D341Med (cell line): ENCODE data around the gene EDC4.
A peak's percentile ranks its signal among the peaks of the same experiment; 100 is the strongest.
"Not testable (repeated sequence)": the region's sequence is repeated elsewhere in the genome, so short reads cannot be mapped to it uniquely, and the experiment has no call there.

Source experiments
- DNase-seq: peaks from one replicate; pipeline ENCODE4 v3.0.0; 2012; ENCODE audit warnings: low spot score

Gene EDC4, protein sequence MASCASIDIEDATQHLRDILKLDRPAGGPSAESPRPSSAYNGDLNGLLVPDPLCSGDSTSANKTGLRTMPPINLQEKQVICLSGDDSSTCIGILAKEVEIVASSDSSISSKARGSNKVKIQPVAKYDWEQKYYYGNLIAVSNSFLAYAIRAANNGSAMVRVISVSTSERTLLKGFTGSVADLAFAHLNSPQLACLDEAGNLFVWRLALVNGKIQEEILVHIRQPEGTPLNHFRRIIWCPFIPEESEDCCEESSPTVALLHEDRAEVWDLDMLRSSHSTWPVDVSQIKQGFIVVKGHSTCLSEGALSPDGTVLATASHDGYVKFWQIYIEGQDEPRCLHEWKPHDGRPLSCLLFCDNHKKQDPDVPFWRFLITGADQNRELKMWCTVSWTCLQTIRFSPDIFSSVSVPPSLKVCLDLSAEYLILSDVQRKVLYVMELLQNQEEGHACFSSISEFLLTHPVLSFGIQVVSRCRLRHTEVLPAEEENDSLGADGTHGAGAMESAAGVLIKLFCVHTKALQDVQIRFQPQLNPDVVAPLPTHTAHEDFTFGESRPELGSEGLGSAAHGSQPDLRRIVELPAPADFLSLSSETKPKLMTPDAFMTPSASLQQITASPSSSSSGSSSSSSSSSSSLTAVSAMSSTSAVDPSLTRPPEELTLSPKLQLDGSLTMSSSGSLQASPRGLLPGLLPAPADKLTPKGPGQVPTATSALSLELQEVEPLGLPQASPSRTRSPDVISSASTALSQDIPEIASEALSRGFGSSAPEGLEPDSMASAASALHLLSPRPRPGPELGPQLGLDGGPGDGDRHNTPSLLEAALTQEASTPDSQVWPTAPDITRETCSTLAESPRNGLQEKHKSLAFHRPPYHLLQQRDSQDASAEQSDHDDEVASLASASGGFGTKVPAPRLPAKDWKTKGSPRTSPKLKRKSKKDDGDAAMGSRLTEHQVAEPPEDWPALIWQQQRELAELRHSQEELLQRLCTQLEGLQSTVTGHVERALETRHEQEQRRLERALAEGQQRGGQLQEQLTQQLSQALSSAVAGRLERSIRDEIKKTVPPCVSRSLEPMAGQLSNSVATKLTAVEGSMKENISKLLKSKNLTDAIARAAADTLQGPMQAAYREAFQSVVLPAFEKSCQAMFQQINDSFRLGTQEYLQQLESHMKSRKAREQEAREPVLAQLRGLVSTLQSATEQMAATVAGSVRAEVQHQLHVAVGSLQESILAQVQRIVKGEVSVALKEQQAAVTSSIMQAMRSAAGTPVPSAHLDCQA (N-terminal part only)

DNA sequence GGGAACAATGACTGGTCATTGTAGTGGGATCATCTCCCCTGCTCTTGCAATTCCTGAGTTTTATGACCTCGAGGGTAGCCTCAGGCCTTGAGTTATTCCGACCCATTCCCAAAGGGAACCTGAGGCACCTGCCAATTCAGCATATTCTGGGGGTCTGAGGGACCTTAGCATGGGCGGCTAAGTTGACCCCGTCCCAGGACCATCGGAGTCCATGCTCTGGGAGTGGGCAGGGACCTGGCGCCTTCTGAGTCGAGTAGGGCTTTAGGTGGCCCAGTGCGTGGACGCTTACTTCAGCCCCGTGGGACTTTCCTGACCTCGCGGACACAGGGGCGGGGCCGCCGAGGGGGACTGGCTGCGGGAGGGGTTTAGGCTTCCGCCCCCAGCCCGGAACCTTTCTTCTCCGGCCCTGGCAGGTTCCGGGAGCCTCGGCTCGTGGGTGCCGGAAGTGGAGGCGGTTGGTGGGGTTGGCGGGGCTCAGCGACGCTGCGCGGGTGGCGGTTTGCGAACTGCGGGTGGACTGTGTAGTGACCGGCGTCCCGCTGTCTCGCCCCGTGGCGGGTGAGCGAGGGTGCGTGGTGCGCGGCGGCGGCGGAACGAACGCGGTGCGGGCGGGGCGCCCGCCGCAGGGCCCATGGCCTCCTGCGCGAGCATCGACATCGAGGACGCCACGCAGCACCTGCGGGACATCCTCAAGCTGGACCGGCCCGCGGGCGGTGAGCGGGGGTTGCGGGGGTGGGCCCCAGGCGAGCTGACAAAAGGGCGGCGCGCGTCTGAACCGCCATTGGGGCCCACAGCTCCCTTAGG lies at the start of gene EDC4:
Gene EDC4 (plus strand): TSS at position 422 of the 804 bp plus-strand sequence. CDS start 210 bp downstream, at position 632.
- DNase-seq = peak; percentile 92

DNA sequence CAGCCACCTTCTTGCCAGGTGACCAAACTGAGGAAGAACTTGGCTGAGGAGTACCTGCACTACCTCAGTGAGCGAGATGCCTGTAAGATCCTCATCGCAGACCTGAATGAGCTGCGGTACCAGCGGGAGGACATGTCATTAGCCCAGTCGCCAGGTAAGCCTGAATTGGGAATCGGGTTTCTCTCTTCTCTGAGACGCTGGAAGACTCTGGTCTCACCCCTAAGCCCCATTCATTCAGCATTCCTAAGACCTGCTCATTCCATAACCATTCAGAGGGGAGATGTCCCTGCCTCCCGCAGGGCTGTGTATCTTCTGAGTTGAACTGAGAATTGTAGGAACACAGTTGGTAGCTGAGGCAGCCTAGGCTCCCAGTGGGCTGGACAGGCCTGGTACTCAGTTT lies 47.7 kb upstream of the EDC4 start:
- no peak for DNase-seq

DNA sequence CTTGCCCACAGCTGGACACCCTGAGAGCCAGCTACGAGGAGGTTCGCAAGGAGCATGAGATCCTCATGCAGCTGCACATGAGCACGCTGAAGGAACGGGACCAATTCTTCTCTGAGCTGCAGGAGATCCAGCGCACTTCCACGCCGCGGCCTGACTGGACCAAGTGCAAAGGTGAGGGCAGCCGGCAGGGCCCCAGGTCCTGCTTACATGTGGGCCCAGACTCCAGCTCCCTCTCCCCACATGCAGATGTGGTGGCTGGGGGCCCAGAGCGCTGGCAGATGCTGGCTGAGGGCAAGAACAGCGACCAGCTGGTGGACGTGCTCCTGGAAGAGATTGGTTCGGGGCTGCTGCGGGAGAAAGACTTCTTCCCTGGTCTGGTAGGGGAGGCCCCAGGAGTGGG lies 46.9 kb upstream of the EDC4 start:
- no peak for DNase-seq

DNA sequence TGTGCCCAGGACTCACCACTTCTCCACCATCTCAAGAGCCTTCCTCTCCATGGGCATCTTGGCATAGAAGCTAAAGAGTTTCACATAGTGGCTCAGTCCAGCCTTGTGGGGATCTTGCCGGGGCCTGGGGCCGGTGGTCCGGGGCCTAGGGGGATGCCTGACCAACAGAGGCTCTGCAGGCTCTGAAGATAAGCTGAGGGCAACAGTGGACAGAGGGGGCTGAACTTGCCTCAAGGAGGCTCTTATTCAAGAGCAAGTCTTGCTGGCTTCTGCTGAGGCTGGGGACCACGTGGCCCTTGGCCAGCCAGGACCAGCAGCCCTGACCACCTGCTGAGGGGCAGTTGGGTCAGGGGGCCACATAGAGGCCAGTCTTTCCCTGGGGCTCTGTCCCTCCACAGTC lies 44.2 kb upstream of the EDC4 start:
- no peak for DNase-seq

DNA sequence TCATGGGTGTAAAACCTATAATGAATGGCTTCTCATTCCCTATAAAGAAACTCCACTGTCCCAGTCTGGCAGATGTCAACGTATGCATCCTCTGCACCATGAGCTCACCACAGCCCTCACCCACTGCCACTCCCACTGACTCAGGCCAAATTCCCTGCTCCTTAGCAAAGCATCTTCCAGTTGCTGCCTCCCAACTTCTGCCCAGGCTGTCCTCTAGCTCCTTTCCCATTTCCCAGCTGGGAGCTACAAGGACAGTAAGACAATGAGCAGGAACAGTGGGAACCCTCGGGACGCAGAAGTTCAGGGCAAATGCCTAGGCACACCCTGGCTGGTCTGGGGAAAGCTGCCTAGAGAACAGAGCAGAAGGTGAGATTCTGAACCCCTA lies 39.8 kb upstream of the EDC4 start:
- no peak for DNase-seq

DNA sequence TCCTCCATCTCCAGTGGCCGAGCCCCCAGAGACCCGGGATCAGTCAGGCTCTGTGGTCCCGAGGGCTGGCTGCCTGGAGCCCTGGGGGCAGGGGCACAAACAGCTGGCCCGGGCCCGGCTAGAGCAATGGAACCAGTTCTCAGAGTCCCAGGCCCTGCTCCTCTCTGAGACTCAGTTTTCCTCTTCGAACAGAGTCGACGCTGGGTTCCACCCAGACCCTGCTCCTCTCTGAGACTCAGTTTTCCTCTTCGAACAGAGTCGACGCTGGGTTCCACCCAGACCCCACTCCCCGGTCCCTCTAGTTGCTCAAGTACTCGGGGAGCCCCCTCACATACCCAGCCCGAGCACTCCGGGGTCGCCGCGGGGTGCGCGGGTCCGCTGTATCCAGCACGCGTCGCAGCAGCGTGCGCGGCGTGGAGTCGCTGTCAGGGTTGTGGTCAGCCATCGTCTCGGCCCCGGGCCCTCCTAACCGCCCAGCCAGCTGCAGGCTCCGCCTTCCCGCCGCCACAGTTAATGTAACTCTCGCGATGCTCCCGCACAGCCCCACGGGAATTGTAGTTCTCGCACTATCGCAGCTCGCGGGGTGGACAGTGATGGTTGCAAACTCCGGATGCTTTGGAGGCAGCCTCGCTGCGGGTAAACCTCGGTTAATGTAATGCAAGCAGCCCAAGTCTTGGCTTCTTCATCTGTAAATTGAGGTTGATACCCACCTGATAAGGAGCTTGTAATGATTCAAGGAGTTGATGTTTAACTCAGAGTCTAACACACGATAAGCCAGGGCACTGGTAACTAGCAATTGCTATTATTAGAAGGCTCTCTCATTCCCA lies 39.2 kb upstream of the EDC4 start:
- DNase-seq = peak; percentile 95

DNA sequence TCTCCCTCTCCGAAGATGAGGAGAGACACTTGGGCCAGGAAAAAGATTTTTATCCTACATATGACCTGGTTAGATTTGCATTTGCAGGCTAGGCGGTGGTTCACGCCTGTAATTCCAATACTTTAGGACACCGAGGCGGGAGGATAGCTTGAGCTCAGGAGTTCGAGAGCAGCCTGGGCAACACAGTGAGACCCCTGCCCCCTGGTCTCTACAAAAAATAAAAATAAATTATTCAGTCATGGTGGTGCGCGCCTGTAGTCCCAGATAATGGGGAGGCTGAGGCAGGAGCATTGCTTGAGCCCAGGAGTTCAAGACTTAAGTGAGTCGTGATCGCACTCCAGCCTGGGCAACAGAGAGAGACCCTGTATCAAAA lies 38.6 kb upstream of the EDC4 start:
- DNase-seq = no peak

DNA sequence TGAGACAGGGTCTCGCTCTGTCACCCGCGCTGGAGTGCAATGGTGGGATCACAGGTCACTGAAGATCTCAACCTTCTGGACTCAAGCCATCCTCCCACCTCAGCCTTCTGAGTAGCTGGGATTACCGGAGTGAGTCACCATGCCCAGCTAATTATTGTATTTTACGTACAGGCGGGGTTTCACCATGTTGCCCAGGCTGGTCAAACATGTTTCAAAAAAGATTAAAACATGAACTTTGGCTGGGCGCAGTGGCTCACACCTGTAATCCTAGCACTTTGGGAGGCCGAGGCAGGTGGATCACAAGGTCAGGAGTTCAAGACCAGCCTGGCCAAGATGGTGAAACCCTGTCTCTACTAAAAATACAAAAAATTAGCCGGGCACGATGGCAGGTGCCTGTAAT lies 35.7 kb upstream of the EDC4 start:
- DNase-seq = not testable (repeated sequence)

DNA sequence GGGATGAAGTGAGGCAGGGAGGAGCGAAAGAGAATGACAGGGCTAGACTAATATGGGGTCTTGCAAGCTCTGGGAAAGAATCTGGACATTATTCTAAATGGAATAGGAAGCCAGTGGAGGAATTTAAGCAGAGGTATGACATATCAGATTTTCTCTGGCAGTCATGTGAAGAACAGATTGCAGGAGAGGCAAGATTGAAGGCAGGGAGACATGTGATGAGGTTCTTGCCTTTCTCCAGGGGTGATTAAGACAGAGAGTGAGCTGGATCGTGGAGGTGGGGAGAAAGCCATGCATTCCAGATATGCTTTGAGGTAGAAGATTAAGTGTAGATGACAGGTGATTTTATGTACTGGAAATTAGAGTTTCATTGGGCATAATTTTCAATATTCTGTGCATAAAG lies 35.0 kb upstream of the EDC4 start:
- DNase-seq = no peak

DNA sequence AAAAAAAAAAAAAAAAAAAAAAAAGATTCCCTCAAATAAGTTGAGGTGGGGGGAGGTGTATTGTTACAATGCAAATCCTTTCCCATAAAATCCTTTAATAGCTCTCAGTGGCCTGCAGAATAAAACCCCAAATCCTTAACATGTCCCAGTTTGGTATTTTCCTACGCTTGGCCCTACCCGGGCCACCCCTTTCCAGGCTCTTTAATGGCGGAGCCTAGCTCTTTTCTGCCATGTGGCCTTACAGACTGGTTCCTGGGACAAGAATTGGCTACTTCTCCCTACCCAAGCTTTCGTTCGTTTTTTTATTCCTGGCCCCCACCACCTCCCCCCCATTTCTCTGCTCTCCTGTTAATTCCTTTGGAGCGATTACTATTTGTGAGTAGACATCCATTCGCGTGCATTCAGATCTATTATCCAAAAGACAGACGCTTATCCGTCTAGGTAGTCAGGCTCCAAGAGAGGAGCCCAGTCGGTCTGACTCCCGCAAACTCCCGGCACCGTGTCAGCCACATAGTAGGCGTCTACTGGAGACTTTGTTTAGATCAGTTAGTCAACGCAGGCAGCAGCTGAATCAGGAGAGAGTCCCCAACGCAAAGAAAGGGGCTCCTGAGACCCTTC lies 31.5 kb upstream of the EDC4 start:
- no peak for DNase-seq

DNA sequence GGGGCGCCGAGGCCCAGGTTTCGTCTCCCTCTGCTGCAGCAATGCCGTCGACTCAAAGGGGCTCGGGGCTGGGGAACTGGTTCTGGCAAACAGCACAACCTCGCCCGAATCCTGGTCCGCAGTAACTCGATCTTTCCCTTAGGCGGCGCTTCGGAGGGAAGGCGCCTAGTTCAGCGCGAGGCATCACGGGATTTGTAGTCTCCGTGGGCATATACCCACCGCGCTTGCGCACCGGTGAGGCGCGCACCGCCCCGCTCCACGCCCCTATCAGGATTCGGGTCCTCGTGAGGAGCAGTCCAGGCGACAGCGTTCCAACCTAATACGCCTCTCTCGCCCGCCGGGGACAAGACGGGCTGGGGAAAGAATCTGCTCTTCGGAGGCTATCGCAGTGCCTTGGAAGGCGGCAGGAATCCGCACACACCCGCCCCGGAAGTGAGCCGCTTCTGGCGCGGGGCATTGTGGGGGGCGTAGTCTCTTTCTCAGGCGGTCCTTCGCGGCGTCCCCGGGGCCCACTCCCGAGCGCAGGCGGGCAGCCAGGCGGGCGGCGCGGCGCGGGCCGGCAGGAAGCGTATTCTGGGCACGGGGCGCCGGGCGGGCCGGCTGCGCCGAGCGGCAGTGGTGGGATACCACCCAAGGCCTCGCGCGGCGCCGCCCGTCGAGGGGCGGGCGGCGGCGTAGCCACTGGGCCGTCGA lies 30.9 kb upstream of the EDC4 start, which contains the start of gene THAP11:
Gene THAP11 (plus strand): TSS at position 505 of the 693 bp plus-strand sequence. CDS start 235 bp downstream, outside the sequence.
- DNase-seq = peak; percentile 88

DNA sequence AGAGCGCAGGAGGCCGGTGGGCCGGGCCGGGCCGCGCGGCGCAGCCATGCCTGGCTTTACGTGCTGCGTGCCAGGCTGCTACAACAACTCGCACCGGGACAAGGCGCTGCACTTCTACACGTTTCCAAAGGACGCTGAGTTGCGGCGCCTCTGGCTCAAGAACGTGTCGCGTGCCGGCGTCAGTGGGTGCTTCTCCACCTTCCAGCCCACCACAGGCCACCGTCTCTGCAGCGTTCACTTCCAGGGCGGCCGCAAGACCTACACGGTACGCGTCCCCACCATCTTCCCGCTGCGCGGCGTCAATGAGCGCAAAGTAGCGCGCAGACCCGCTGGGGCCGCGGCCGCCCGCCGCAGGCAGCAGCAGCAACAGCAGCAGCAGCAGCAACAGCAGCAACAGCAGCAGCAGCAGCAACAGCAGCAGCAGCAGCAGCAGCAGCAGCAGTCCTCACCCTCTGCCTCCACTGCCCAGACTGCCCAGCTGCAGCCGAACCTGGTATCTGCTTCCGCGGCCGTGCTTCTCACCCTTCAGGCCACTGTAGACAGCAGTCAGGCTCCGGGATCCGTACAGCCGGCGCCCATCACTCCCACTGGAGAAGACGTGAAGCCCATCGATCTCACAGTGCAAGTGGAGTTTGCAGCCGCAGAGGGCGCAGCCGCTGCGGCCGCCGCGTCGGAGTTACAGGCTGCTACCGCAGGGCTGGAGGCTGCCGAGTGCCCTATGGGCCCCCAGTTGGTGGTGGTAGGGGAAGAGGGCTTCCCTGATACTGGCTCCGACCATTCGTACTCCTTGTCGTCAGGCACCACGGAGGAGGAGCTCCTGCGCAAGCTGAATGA lies 30.1 kb upstream of the EDC4 start:
- DNase-seq = peak; percentile 48

DNA sequence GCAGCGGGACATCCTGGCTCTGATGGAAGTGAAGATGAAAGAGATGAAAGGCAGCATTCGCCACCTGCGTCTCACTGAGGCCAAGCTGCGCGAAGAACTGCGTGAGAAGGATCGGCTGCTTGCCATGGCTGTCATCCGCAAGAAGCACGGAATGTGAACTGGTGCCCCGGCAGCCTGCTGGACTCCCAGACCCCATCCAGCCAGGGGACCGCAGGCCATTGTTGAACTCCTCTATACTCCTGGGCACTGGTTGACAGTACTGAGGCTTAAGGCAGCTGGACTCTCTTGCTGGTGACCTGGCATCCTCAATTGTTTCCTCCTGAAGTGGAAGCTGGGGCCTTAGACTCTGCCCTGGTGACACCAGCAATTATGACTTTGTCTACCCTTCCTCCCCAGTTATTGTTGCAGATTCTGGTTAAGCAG lies 29.5 kb upstream of the EDC4 start:
- no peak for DNase-seq

DNA sequence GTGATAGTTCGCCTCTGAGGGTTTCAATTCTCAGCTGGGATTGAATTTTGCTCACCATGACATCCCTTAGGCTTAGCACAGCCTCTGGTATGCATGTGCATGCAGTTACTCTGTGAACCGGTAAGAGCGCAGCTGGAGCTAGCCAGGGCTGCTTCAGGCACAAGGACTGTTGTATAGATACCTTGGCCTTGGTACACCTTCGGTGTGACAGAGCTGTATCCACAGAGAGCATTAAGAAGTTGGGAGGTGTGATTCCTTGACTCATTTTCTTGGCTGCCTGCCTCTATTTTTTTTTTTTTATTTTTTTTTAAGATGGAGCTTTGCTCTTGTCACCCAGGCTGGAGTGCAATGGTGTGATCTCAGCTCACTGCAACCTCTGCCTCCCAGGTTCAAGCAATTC lies 28.4 kb upstream of the EDC4 start:
- no peak for DNase-seq

DNA sequence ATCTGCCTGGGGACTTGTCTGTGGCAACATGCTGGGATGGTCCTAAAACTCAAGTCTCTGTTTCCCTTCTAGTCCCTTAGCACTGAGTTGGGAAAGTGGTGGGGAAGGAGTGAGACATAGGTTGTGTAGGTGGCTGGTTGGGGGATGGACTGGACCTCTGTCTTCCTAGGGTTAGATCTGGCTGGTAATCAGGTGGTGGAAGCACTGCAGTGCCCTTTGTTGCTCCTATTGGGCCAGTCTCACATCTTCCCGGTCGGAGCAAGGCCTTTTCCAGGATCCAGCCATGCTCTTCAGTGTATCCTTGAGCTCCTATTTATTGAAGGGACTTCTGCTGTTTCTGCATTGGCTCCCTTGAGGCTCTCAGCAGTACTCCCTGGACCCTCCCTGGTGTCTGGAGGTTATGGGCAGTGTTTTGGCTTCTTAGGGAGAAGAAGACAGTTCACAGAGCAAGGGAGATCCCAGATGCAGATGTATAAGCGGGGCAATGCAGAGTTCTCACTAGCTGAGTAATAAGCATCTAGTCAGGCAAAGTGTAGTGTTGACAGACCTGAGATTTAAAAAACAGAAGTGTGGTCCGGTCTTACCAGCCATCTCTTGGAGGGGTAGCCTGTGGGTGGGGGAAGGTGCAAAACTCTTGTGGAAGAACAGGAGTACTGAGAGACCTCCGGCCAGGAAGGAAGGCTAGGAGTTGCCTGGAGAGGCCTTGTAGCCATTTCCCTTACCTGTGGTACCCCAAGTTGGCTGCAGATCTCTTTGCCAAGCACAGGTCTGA lies 27.4 kb upstream of the EDC4 start:
- no peak for DNase-seq

DNA sequence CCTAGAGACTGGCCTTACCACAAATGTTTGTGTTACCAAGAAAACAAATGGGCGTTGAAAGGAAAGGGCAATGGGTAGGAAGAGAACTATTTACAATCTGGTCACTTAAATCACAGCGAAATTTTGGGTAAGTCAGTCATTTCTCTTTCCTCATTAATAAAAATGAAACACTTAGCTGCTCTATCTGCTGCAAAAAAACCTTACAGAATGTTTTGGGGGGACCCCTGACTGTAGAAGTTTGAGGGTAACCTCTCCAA lies 26.9 kb upstream of the EDC4 start:
- no peak for DNase-seq

DNA sequence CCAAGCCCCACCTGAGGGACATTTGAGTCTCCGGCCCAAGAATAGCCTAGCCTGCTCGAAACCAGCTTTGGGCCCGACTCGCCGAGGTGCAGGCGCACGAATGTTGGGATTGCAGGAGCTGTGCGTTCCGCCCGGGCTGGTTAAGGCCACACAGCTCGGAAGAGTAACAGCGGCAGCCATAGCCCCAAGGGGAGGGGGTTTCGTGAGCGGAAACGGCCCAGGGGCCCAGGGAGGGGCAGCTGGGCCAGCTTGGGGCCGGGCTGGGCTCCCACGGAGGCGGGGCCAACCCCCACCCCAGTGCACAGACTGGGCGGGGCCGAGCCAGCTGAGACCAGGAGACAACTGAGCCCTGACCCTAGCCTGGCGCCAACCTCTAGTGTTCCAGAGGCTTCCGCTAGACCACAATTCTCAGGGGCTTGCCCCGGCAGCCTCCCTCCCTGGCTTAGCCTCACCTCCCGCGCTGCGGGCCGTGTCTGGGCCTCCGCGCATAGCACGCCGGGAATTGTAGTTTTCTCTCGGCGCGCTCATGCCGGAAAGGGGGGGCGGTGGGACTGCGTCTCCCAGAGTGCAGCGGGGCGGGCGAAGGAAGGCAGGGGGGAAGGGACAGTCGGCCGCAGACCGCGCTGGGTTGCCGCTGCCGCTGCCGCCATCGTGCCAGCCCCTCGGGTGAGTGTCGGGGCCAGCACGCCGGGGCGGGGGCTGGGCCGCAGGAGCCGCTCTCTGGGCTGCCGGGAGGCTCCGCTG lies 26.4 kb upstream of the EDC4 start, which contains the start of gene NUTF2:
Gene NUTF2 (plus strand): TSS at position 614 of the 744 bp plus-strand sequence. CDS start 18,198 bp downstream, outside the sequence.
- DNase-seq = peak; percentile 92
